Brain microvascular endothelial cell (primary cell): ENCODE results near the gene GRAMD1B.

ENCODE experiments used
- DNase-seq: peaks from one replicate; pipeline ENCODE4 v3.0.0-alpha.2; 2020
- H3K27ac ChIP-seq: fragments of 250-450 bp; sonication (Bioruptor Pico); 2 replicates; pipeline ENCODE4 v1.5.1; 2020; ENCODE audit warnings: mild to moderate bottlenecking, moderate library complexity
- H3K27me3 ChIP-seq: fragments of 250-450 bp; sonication (Bioruptor Pico); replicated peaks from 2 replicates; pipeline ENCODE4 v1.5.1; 2020; ENCODE audit warnings: mild to moderate bottlenecking
- H3K36me3 ChIP-seq: fragments of 250-450 bp; sonication (Bioruptor Pico); replicated peaks from 2 replicates; pipeline ENCODE4 v1.5.1; 2020; ENCODE audit warnings: mild to moderate bottlenecking
- H3K4me3 ChIP-seq: 2 replicates; pipeline ENCODE4 v1.5.1; 2011; ENCODE audit warnings: low read depth, mild to moderate bottlenecking, control low read depth, low read length, moderate library complexity
- in situ Hi-C: cut with HindIII; loops from 2 replicates; pipeline ENCODE4 v1.10.0; 2017; ENCODE audit warnings: low sequenced_read_pairs, low pct_ligation_motif_present
- TF ChIP-seq, protein P1 (sequence below): IDR thresholded peaks from 2 replicates; pipeline ENCODE4 v1.5.1; 2011; ENCODE audit warnings: low read depth, mild to moderate bottlenecking, moderate library complexity, low read length, control low read depth, inconsistent platforms; ENCODE audit errors: missing control alignments

The GRAMD1B gene

DNA sequence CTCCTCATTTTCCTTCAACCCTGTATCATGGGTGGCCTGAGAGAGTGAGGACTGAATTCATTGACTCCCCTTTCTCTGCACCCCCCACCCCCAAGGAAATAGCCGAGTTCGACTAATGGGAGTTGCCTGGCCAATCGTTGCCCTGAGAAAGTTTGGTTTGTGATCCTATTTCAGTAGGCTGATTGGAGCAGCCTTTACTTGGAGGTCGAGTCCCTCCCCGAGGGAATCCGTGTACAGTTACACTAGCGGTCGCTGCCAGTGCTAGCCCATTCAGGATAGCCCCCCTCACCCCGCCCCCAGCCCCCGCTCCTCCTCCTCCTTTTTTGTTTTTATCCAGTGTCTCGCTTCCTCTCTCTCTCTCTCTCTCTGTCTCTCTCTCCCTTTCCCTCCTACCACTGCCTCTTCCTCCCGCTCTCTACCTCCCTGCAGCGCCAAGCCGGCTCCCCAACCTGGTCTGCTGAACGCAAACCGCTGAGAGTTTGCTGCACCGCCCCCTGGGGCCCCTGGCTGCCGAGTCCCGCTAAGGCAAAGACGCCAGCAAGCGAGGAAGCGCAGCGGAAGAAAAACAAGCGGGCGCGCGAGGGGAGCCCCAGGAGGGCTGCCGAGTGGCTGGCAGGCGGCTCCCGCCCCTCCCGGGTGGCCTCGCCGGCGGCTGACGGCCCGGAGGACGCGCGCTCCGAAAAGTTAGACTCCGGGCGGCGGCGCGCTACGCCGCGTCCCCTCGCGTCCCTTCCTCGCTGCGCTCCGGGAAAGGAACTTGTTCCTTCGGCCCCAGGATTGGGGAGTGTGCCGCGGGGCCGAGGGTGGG lies at the start of gene GRAMD1B:
GRAMD1B (plus strand) TSS at position 357 of the 808 bp plus-strand sequence. CDS start 524 bp downstream, outside the sequence.
- Histone ChIP-seq H3K27ac (peak within 1 kb of the TSS; percentile 60), H3K4me3 (peak within 1 kb of the TSS; percentile 71), H3K36me3 (no peaks in the 10 kb centered on the region), H3K27me3 (no peaks in the 10 kb centered on the region)
- DNase-seq, result peak; percentile 66
- TF ChIP-seq, protein P1, sequence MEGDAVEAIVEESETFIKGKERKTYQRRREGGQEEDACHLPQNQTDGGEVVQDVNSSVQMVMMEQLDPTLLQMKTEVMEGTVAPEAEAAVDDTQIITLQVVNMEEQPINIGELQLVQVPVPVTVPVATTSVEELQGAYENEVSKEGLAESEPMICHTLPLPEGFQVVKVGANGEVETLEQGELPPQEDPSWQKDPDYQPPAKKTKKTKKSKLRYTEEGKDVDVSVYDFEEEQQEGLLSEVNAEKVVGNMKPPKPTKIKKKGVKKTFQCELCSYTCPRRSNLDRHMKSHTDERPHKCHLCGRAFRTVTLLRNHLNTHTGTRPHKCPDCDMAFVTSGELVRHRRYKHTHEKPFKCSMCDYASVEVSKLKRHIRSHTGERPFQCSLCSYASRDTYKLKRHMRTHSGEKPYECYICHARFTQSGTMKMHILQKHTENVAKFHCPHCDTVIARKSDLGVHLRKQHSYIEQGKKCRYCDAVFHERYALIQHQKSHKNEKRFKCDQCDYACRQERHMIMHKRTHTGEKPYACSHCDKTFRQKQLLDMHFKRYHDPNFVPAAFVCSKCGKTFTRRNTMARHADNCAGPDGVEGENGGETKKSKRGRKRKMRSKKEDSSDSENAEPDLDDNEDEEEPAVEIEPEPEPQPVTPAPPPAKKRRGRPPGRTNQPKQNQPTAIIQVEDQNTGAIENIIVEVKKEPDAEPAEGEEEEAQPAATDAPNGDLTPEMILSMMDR, result peak; percentile 49
- in situ Hi-C loops, result no loop called here

DNA sequence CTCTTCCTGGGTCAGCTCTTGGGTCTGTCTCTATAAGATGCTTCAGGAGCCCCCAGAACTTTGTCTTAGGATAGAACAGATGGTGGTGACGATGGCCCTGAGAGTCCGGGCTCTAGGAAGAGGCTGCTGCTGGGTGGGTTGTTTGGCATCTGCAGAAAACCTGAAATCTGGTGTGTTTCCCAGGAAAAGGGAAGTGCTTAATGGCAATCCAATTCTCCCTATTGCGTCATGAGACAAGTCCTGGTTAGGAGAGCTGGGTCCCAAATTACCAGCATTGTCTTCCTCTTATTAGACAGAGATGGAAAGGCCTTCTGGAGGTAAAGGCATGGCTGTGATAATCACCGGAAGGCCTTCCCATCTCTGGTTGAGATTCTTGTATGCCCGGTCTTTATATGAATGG lies 48.9 kb upstream of the GRAMD1B start:
- no peak overlapping the region for H3K27ac ChIP-seq
- TF ChIP-seq, protein P1, result no peak
- no peak for DNase-seq
- H3K27me3 ChIP-seq, result peaks cover 15% of the 10 kb centered on the region
- no peak overlapping the region for H3K4me3 ChIP-seq
- in situ Hi-C loops, result no loop called here
- no peaks in the 10 kb centered on the region for H3K36me3 ChIP-seq

DNA sequence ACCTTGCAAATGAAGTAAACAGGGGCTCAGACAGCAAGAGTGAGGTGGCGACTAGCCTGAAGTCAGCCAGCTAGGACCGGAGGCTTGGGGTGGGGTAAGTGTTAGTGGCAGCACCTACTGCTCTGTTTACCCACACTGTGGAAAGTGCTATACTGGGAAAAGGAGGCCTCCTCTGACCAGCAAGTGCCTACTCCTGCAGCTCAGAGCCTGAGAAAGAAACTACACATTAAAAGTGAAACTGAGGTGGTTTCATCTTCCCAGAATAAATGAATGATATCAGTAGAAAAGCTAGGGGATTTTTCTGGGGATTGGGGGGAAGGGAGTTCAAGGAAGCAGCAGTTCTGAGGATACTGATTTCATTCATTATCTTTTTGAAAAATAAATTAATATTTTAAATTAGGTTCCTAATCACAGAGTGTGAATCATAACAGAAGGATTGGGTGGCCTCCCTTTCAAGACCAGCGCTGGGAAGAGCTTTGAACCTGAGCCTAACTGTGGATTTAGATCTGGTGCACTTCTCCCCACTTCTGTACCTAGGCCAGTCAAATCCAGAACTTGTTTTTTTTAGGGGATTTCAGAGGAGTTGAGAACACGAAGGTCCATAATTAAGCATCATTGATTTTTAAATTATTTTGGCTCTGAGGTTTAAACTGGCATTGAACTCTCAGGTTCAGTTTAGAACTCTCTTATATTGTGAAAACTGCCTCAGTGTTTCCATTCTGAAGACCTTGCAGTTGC lies 48.1 kb upstream of the GRAMD1B start:
- TF ChIP-seq, protein P1, result no peak
- in situ Hi-C loops, result no loop called here
- H3K27ac ChIP-seq, result no peak overlapping the region
- no peak overlapping the region for H3K4me3 ChIP-seq
- peaks cover 15% of the 10 kb centered on the region for H3K27me3 ChIP-seq
- no peaks in the 10 kb centered on the region for H3K36me3 ChIP-seq
- DNase-seq, result no peak

DNA sequence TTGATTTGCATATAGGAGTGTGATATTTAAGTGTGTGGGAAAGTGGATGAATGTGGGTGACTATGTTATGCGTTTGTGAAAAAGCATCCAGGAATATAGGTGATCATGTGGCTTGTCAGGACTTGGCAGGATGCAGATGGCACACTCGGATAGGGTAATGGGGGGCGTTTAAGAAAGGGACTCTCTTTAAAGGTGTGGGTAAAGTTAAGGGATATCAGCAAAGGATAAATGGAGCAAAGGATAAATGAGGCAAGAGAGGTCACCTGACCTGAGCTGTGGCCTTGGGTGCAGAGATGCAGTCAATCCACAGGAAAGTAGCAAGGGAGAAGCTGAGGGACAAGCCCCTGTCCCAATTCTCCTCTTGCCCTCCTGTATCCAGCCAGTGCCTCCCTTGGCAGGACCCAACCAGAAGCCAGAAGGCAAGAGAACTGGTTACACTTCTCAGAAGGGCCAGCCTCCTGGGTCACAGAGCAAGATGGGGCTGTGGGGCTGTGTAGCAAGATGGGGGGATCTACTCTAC lies 47.5 kb upstream of the GRAMD1B start:
- Histone ChIP-seq H3K27me3 (peaks cover 13% of the 10 kb centered on the region), H3K27ac (no peak overlapping the region), H3K36me3 (no peaks in the 10 kb centered on the region), H3K4me3 (no peak overlapping the region)
- in situ Hi-C loops, result no loop called here
- TF ChIP-seq, protein P1, result no peak
- DNase-seq, result no peak

GRCh38 chr11:123384116-123384515 lies 46.0 kb upstream of the GRAMD1B start:
- Histone ChIP-seq H3K36me3 (no peaks in the 10 kb centered on the region), H3K27me3 (peaks cover 6% of the 10 kb centered on the region), H3K4me3 (no peak overlapping the region), H3K27ac (no peak overlapping the region)
- in situ Hi-C loops, result no loop called here
- TF ChIP-seq, protein P1, result no peak
- no peak for DNase-seq
